ENCODE results near the gene UHMK1.

The UHMK1 gene

DNA sequence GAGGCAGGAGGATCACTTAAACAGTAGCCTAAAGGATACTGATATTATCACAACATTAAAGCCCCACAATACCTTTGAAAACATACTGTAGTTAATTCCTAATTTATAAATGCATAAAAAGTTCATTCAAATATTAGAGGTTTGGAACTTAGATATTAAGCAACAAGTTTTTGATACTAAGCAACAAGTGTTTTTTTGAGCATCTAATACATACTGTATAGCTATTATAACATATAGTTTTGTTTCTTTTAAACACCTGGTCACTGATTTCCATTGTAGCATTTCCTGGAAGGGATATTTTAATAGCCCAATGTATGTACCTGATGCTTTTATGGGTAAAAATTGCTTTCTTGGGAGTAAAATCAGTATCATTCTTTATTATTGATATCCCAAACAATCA, 4.5 kb downstream of the UHMK1 start:
- DNase-seq (ENCODE audit: extremely low spot score) = no peak
- POLR2A ChIA-PET = no interaction called here
- TF ChIP-seq ELF4 (IDR thresholded peaks at IDR 0.05) (no peak), SUZ12 (IDR thresholded peaks at IDR 0.05) (no peak), CTBP1 (IDR thresholded peaks at IDR 0.05; ENCODE audit: borderline replicate concordance) (no peak), ARNT (IDR thresholded peaks at IDR 0.05) (no peak), L3MBTL2 (conservative IDR thresholded peaks at IDR 0.05) (no peak), SP1 (IDR thresholded peaks at IDR 0.05) (no peak), FOXK2 (IDR thresholded peaks at IDR 0.05) (no peak), ZNF384 (IDR thresholded peaks at IDR 0.05) (no peak), BHLHE40 (IDR thresholded peaks at IDR 0.05; ENCODE audit: borderline replicate concordance) (no peak), NFRKB (IDR thresholded peaks at IDR 0.05) (no peak), FOXA1 (IDR thresholded peaks at IDR 0.05) (no peak), FOXM1 (IDR thresholded peaks at IDR 0.05; ENCODE audit: borderline replicate concordance) (no peak), HDGF (IDR thresholded peaks at IDR 0.05; ENCODE audit: borderline replicate concordance) (no peak), LEF1 (IDR thresholded peaks at IDR 0.05; ENCODE audit: borderline replicate concordance) (no peak), TARDBP (IDR thresholded peaks at IDR 0.05) (no peak)
- TF ChIP-seq, protein P1, sequence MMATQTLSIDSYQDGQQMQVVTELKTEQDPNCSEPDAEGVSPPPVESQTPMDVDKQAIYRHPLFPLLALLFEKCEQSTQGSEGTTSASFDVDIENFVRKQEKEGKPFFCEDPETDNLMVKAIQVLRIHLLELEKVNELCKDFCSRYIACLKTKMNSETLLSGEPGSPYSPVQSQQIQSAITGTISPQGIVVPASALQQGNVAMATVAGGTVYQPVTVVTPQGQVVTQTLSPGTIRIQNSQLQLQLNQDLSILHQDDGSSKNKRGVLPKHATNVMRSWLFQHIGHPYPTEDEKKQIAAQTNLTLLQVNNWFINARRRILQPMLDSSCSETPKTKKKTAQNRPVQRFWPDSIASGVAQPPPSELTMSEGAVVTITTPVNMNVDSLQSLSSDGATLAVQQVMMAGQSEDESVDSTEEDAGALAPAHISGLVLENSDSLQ (IDR thresholded peaks at IDR 0.05) = no peak
- CTCF ChIA-PET = no interaction called here

DNA sequence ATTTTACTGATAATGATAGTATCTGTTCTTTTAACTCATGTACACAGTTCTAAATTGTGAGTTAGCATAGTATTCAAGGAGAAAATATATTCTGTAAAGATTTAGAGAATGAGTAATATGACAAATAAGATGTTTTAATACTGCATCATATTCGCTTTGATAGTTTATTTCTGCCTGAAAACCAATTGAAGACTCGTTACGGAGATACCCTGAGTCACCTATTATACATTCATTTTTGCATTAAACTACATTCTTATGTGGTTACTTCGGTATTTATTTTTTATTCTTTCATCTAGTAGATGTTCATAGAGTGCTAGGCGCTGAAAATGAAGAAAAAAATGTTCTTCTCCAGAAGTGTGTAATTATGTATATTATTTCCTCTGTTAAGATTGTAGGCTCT, 5.3 kb downstream of the UHMK1 start:
- POLR2A ChIA-PET = no interaction called here
- CTCF ChIA-PET = no interaction called here

DNA sequence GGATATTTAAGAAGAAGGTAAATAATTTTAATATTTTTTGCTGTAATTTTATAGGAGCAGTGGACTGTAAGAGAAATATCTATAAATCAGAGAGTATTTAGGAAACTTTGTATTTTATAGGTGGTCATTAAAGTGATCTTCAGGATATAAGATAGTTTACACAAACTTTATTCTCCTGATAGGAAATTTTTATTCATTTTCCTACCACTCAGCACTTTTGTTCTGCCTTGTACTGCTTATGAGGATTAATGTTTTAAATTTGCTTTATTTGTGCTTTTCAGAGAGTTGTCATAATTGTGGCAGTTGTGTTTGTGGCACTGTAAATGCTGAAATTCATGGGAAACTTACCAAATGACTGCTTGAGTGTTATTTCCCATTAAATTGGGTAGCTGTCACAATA, 29.7 kb downstream of the UHMK1 start:
- no peak for TF ChIP-seq TARDBP (IDR thresholded peaks at IDR 0.05)
- no peak for TF ChIP-seq FOXK2 (IDR thresholded peaks at IDR 0.05)
- CTCF ChIA-PET = interaction anchor here (0.6 kb wide), 2 partner anchors 11 to 521 kb away, joined by 3 to 6 read pairs; no protein-coding TSS in a partner anchor
- POLR2A ChIA-PET = no interaction called here

More for the DNA sequence above, 5.3 kb downstream of the UHMK1 start:
- TF ChIP-seq L3MBTL2 (conservative IDR thresholded peaks at IDR 0.05) (no peak), SP1 (IDR thresholded peaks at IDR 0.05) (no peak), FOXA1 (IDR thresholded peaks at IDR 0.05) (no peak), LEF1 (IDR thresholded peaks at IDR 0.05; ENCODE audit: borderline replicate concordance) (no peak), CTBP1 (IDR thresholded peaks at IDR 0.05; ENCODE audit: borderline replicate concordance) (no peak)
- no peak for DNase-seq (ENCODE audit: extremely low spot score)

DNA sequence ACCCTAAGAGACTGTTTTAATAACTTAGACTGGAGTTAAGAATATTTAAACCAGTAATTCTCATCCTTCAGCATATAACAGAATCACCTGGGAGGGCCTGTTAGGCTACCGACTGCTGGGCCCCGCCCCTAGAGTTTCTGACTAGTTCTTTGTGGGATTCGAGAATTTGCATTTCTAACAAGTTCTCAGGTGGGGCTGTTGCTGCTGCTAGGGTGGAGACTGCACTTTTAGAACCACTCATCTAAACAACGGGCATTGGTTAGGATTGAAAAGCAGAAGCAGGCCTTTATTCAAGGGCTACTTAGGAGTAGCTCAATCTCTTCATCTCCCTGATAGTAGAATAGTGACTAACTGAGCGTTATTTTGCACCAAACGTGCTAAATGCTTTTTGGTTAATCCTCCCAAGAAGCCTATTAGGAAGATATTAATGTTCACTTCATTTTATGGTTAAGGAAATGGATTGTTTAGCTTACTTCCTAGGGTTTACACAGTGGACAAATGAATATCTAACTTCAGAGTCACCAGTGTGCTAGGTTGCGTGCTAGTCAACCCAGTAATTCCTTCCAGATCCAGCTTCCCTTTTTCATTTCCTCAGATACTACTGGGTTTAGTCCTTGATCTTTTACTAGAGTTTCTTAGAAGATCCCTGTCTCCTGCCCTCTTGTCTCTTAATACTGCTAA, 32.8 kb downstream of the UHMK1 start:
- POLR2A ChIA-PET = no interaction called here
- no peak for DNase-seq (ENCODE audit: extremely low spot score)
- TF ChIP-seq FOXM1 (IDR thresholded peaks at IDR 0.05; ENCODE audit: borderline replicate concordance) (no peak), TARDBP (IDR thresholded peaks at IDR 0.05) (no peak), L3MBTL2 (conservative IDR thresholded peaks at IDR 0.05) (no peak), FOXK2 (IDR thresholded peaks at IDR 0.05) (no peak), HDGF (IDR thresholded peaks at IDR 0.05; ENCODE audit: borderline replicate concordance) (no peak), CTBP1 (IDR thresholded peaks at IDR 0.05; ENCODE audit: borderline replicate concordance) (no peak), ZNF384 (IDR thresholded peaks at IDR 0.05) (no peak), BHLHE40 (IDR thresholded peaks at IDR 0.05; ENCODE audit: borderline replicate concordance) (no peak)
- TF ChIP-seq, protein P1 (IDR thresholded peaks at IDR 0.05) = no peak
- CTCF ChIA-PET = no interaction called here

More for the DNA sequence above, 29.7 kb downstream of the UHMK1 start:
- no peak for DNase-seq (ENCODE audit: extremely low spot score)

DNA sequence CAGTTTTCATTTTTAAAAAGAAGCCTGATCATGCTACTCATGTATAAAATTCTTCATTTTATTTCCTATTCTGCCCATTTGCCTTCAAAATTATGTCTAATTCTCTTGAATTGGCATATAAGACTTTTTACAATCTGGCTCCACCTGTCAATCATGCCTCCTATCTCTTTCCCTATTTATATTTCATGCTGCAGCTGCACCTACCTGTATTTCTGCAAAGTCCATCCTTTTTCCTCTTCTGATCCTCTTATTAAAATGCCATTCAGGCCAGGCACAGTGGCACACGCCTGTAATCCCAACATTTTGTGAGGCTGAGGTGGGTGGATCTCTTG, 33.3 kb downstream of the UHMK1 start:
- no peak for DNase-seq (ENCODE audit: extremely low spot score)
- CTCF ChIA-PET = no interaction called here
- POLR2A ChIA-PET = no interaction called here
- TF ChIP-seq, protein P1 (IDR thresholded peaks at IDR 0.05) = peak; percentile 73
- TF ChIP-seq FOXA1 (IDR thresholded peaks at IDR 0.05) = no peak

DNA sequence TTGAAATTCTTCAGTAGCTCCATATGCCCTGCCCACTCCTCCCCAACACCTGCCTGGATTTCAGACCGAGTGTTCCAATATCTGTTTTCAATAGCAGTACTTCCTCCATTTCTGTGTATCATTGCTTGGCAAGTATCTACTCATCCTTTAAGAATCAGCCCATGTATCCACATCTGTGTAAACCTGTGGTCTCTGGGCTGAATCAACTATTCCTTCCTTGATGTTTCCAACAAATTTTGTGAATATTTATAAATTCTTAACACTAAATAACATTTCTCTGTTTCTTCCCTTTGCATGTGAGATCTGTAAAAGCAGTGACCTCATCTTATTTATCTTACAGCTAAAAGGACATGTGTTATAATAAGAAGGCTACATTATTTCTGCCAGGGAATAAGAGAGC, 37.9 kb downstream of the UHMK1 start:
- ChIA-PET POLR2A (no interaction called here), CTCF (no interaction called here)
- DNase-seq (ENCODE audit: extremely low spot score) = no peak
- TF ChIP-seq HDGF (IDR thresholded peaks at IDR 0.05; ENCODE audit: borderline replicate concordance) (no peak), FOXA1 (IDR thresholded peaks at IDR 0.05) (no peak), ARNT (IDR thresholded peaks at IDR 0.05) (no peak)

DNA sequence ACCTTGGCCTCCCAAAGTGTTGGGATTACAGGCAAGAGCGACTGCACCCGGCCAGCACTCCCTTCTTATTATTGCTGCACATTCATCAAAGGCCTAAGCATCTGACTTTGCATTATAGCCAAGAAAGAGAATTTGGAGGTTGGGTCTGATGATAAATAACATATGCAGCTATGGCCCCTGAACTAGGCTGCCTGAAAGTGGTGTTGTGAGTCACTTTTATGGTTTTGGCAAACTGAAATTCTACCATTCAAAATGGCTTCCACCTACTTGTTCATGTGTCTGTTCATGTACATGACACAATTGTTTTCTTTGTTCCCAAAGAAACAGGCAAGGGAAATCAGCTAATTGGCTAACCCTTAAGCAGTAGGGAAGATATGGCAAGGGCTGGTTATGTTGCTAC, 38.9 kb downstream of the UHMK1 start:
- no peak for DNase-seq (ENCODE audit: extremely low spot score)
- CTCF ChIA-PET = interaction anchor here (0.6 kb wide), 1 partner anchor 680 kb away, joined by 3 read pairs; no protein-coding TSS in a partner anchor

More for the DNA sequence above, 38.9 kb downstream of the UHMK1 start:
- POLR2A ChIA-PET = no interaction called here
- TF ChIP-seq LEF1 (IDR thresholded peaks at IDR 0.05; ENCODE audit: borderline replicate concordance) (no peak), SUZ12 (IDR thresholded peaks at IDR 0.05) (no peak), HDGF (IDR thresholded peaks at IDR 0.05; ENCODE audit: borderline replicate concordance) (no peak), BHLHE40 (IDR thresholded peaks at IDR 0.05; ENCODE audit: borderline replicate concordance) (no peak), FOXK2 (IDR thresholded peaks at IDR 0.05) (no peak), NFRKB (IDR thresholded peaks at IDR 0.05) (no peak), ARNT (IDR thresholded peaks at IDR 0.05) (no peak), ZNF384 (IDR thresholded peaks at IDR 0.05) (no peak), TARDBP (IDR thresholded peaks at IDR 0.05) (no peak), FOXA1 (IDR thresholded peaks at IDR 0.05) (no peak), SP1 (IDR thresholded peaks at IDR 0.05) (no peak), CTBP1 (IDR thresholded peaks at IDR 0.05; ENCODE audit: borderline replicate concordance) (no peak), ELF4 (IDR thresholded peaks at IDR 0.05) (no peak)

All from HEK293T (cell line).